HUES48 (cell line): ENCODE data around the gene AKR1B15.
"Not testable (repeated sequence)": the region's sequence is repeated elsewhere in the genome, so short reads cannot be mapped to it uniquely, and the experiment has no call there.

Experiments
- H3K27ac ChIP-seq: one replicate; pipeline ENCODE4 v1.7.0; 2013; ENCODE audit warnings: low read depth, low read length, inconsistent platforms
- H3K27me3 ChIP-seq: 2 replicates; pipeline ENCODE4 v1.6.1; 2013; ENCODE audit warnings: mild to moderate bottlenecking, low read length; ENCODE audit not compliant: control insufficient read depth, insufficient read depth
- H3K36me3 ChIP-seq: 2 replicates; pipeline ENCODE4 v1.6.1; 2013; ENCODE audit warnings: low read length; ENCODE audit not compliant: control insufficient read depth, insufficient read depth
- H3K4me1 ChIP-seq: 2 replicates; pipeline ENCODE4 v1.6.1; 2013; ENCODE audit warnings: mild to moderate bottlenecking, low read length; ENCODE audit not compliant: control insufficient read depth, insufficient read depth
- H3K4me3 ChIP-seq: 2 replicates; pipeline ENCODE4 v1.5.1; 2013; ENCODE audit warnings: mild to moderate bottlenecking, low read depth, low read length
- H3K9ac ChIP-seq: 2 replicates; pipeline ENCODE4 v1.6.1; 2013; ENCODE audit warnings: mild to moderate bottlenecking, low read depth, low read length, moderate library complexity
- H3K9me3 ChIP-seq: 2 replicates; pipeline ENCODE4 v1.6.1; 2013; ENCODE audit warnings: low read length; ENCODE audit not compliant: control insufficient read depth, insufficient read depth

AKR1B15 gene

GRCh38 chr7:134545918-134546317 lies 3.0 kb upstream of the AKR1B15 start:
- Histone ChIP-seq H3K36me3 (no peaks in the 10 kb centered on the region), H3K27me3 (no peaks in the 10 kb centered on the region; the same call in 1 of the 2 replicates), H3K9me3 (no peaks in the 10 kb centered on the region), H3K4me3 (no peak overlapping the region), H3K4me1 (peaks cover 23% of the 10 kb centered on the region), H3K27ac (no peak overlapping the region), H3K9ac (no peak overlapping the region)

DNA sequence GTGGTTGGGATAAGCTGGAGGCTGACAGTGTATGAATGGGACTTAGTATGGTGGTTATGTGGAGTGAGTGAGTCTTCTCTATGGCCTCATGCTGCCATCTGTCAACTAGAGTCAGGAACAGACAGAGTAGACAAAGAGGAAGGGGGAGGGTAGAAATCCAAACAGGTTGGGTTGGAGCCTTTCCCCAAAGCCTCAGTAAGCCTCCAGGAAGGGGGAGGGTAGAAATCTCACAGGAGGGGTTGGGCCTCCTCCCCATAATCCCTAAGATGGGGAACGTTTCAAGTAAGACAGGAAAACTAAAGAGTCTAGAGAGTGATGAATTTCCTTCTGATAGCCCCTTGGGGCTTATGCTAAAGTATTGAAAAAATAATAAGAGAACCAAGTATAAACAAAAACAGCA lies 2.0 kb upstream of the AKR1B15 start:
- Histone ChIP-seq H3K27me3 (no peaks in the 10 kb centered on the region), H3K36me3 (no peaks in the 10 kb centered on the region), H3K9me3 (no peaks in the 10 kb centered on the region), H3K4me3 (peak overlapping the region; percentile 64), H3K4me1 (peaks cover 18% of the 10 kb centered on the region), H3K27ac (peak overlapping the region; percentile 54), H3K9ac (no peak overlapping the region)

DNA sequence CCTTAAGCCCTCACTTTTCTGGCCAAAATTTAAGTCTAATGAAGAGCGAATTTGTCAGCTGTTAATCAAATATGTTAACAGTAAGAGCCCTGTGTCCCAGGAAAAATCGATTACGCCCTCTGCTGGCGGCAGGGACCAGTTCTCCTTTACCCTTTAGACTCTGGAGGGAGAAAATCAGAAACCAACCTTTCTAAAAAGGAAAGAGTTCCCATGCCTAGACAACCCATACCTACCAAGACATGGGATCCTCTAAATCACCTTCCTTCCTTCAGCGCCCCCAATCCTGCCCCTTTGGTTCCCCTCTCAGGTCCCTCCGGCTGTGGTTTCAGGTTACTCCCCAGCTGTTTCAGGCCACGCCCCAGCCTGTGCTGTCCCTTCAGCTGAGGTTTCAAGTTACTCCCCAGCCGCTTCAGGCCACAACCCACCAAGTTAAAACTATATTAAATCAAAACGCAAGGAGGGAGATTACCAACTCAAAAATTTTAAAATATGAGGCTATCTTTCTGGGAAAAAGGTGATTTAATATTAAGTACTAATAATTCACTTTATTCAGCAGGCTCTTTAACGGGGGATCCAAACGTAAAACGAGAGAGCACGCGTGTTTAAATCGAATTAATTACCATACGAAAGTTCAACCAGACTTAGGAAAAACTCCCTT lies 1.4 kb upstream of the AKR1B15 start:
- Histone ChIP-seq H3K27ac (peak overlapping the region; percentile 54), H3K9me3 (no peaks in the 10 kb centered on the region), H3K4me3 (peak overlapping the region; percentile 64), H3K9ac (no peak overlapping the region), H3K4me1 (peaks cover 18% of the 10 kb centered on the region), H3K27me3 (no peaks in the 10 kb centered on the region), H3K36me3 (no peaks in the 10 kb centered on the region)

GRCh38 chr7:134549366-134549765 lies 456 bp downstream of the AKR1B15 start:
- no peaks in the 10 kb centered on the region for H3K36me3 ChIP-seq
- H3K27me3 ChIP-seq, result no peaks in the 10 kb centered on the region
- no peak overlapping the region for H3K9ac ChIP-seq
- no peak overlapping the region for H3K27ac ChIP-seq
- H3K4me3 ChIP-seq, result no peak overlapping the region
- H3K9me3 ChIP-seq, result no peaks in the 10 kb centered on the region
- H3K4me1 ChIP-seq, result peaks cover 18% of the 10 kb centered on the region

DNA sequence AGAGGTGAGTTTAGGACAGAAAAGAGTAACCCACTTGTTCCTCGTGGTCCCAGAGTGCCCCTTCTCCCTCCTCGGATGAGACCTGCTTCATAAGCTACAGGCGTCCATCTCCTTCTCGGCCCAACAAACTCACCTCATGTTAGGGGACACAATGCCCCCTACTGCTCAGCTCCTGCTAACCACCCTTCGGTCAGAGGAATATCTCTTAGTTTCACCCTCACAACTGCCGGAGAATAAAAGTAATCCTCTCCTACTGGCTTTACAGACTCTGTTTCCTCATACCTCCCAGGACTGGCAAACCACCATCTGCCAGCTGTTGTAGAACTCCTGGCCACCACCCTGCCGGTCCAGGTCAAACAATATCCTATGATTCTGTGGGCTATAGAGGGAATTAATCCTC lies 3.2 kb downstream of the AKR1B15 start:
- Histone ChIP-seq H3K4me3 (no peak overlapping the region), H3K9ac (no peak overlapping the region), H3K27ac (no peak overlapping the region), H3K9me3 (no peaks in the 10 kb centered on the region), H3K36me3 (no peaks in the 10 kb centered on the region), H3K27me3 (no peaks in the 10 kb centered on the region), H3K4me1 (peaks cover 7% of the 10 kb centered on the region)

GRCh38 chr7:134553976-134554375 lies 5.1 kb downstream of the AKR1B15 start:
- no peaks in the 10 kb centered on the region for H3K36me3 ChIP-seq
- no peaks in the 10 kb centered on the region for H3K4me1 ChIP-seq
- no peak overlapping the region for H3K4me3 ChIP-seq
- H3K9me3 ChIP-seq, result no peaks in the 10 kb centered on the region
- no peaks in the 10 kb centered on the region for H3K27me3 ChIP-seq
- no peak overlapping the region for H3K27ac ChIP-seq
- no peak overlapping the region for H3K9ac ChIP-seq

DNA sequence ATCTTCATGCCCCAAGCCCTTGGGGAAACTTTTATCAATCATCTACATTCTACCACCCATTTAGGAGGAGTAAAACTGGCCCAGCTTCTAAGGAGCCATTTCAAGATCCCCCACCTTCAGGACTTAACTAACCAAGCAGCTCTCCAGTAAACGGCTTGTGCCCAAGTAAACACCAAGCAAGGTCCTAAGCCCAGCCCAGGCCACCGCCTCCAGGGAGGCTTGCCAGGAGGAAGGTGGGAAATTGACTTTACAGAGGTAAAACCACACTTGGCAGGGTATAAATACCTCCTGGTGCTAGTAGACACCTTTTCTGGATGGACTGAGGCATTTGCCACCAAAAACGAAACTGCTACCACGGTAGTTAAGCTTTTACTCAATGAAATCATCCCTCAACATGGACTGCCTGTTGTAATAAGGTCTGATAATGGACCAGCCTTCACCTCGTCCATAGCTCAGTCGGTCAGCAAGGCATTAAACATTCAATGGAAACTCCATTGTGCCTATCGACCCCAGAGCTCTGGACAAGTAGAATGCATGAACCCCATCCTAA lies 5.6 kb downstream of the AKR1B15 start:
- H3K27ac ChIP-seq, result no peak overlapping the region
- no peak overlapping the region for H3K4me3 ChIP-seq
- H3K27me3 ChIP-seq, result no peaks in the 10 kb centered on the region
- no peak overlapping the region for H3K9ac ChIP-seq
- H3K36me3 ChIP-seq, result no peaks in the 10 kb centered on the region
- no peaks in the 10 kb centered on the region for H3K9me3 ChIP-seq
- H3K4me1 ChIP-seq, result no peaks in the 10 kb centered on the region

- H3K36me3 ChIP-seq, result no peaks in the 10 kb centered on the region
- no peaks in the 10 kb centered on the region for H3K9me3 ChIP-seq
- no peak overlapping the region for H3K9ac ChIP-seq
Observed at GRCh38 chr7:134557391-134557790, 8.5 kb downstream of the AKR1B15 start.

GRCh38 chr7:134558370-134558769 lies 9.5 kb downstream of the AKR1B15 start:
- H3K27me3 ChIP-seq, result no peaks in the 10 kb centered on the region
- no peaks in the 10 kb centered on the region for H3K4me1 ChIP-seq
- H3K9ac ChIP-seq, result no peak overlapping the region
- H3K4me3 ChIP-seq, result no peak overlapping the region
- no peaks in the 10 kb centered on the region for H3K36me3 ChIP-seq
- H3K9me3 ChIP-seq, result no peaks in the 10 kb centered on the region
- no peak overlapping the region for H3K27ac ChIP-seq

More at GRCh38 chr7:134557391-134557790, 8.5 kb downstream of the AKR1B15 start:
- H3K27ac ChIP-seq, result no peak overlapping the region
- H3K4me1 ChIP-seq, result no peaks in the 10 kb centered on the region
- H3K4me3 ChIP-seq, result no peak overlapping the region
- no peaks in the 10 kb centered on the region for H3K27me3 ChIP-seq

DNA sequence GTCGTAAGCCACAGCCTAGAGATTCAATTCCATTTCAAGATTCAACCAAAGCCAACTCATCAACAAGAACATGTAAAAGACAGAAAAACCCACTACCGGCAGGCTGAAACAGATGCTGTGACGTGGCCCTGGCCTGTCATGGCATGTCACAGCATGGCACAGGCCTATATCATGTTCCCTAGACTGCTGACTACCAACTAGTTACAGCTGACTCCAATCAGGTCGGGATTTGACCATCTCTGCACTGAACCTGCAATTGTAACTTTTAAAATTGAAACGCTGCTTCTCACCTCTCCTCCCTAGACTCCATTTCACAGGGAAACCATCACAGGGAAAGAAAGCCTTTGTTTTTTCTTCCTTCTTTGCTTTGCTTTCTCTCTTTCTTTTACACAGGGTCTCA lies 12.7 kb downstream of the AKR1B15 start:
- not testable (repeated sequence) for H3K4me3 ChIP-seq, H3K36me3 ChIP-seq, H3K27me3 ChIP-seq, H3K9me3 ChIP-seq, H3K9ac ChIP-seq, H3K4me1 ChIP-seq, H3K27ac ChIP-seq

GRCh38 chr7:134562136-134562535 lies 13.2 kb downstream of the AKR1B15 start:
- H3K9ac ChIP-seq, result no peak overlapping the region
- no peaks in the 10 kb centered on the region for H3K4me1 ChIP-seq
- H3K36me3 ChIP-seq, result no peaks in the 10 kb centered on the region
- no peaks in the 10 kb centered on the region for H3K27me3 ChIP-seq
- no peaks in the 10 kb centered on the region; the same call in 1 of the 2 replicates for H3K9me3 ChIP-seq
- no peak overlapping the region for H3K4me3 ChIP-seq
- no peak overlapping the region for H3K27ac ChIP-seq
